GM23338 (cell line): Measurements from ENCODE around the gene FHIT. TPM values are rescaled to one million over a fixed set of nuclear protein-coding genes. Genes with fewer than 3 reads are reported as not detected.

ENCODE experiments used
- ATAC-seq: fragments of 200-7000 bp; cut with Tn5 transposase; 3 replicates; pipeline ENCODE4 v1.9.1; 2020
- DNase-seq: peaks from one replicate; pipeline ENCODE4 v3.0.0-alpha.2; 2015; ENCODE audit warnings: low spot score
- H2AFZ ChIP-seq: fragments of 200-600 bp; sonication (generic); 2 replicates; pipeline ENCODE4 v1.8.0; 2016; ENCODE audit warnings: antibody characterized with exemption, mild to moderate bottlenecking, moderate library complexity
- H3F3A ChIP-seq: fragments of 200-600 bp; sonication (generic); replicated peaks from 2 replicates; pipeline ENCODE4 v1.8.0; 2017; ENCODE audit warnings: antibody characterized with exemption, mixed run types, low read depth
- H3K27ac ChIP-seq: fragments of 200-600 bp; sonication (generic); 2 replicates; pipeline ENCODE4 v1.6.1; 2016; ENCODE audit warnings: low read depth
- H3K27me3 ChIP-seq: fragments of 200-600 bp; sonication (generic); 2 replicates; pipeline ENCODE4 v1.8.0; 2016; ENCODE audit warnings: mild to moderate bottlenecking, mixed run types, moderate library complexity; ENCODE audit not compliant: insufficient read depth
- H3K36me3 ChIP-seq: fragments of 200-600 bp; sonication (generic); 2 replicates; pipeline ENCODE4 v1.8.0; 2016; ENCODE audit warnings: mild to moderate bottlenecking; ENCODE audit not compliant: insufficient read depth
- H3K4me1 ChIP-seq: fragments of 200-600 bp; sonication (generic); 2 replicates; pipeline ENCODE4 v1.8.0; 2016; ENCODE audit warnings: mild to moderate bottlenecking, moderate library complexity; ENCODE audit not compliant: insufficient read depth
- H3K4me2 ChIP-seq: fragments of 200-600 bp; sonication (generic); 2 replicates; pipeline ENCODE4 v1.7.1; 2017; ENCODE audit warnings: mixed run types
- H3K4me3 ChIP-seq: fragments of 200-600 bp; sonication (generic); 2 replicates; pipeline ENCODE4 v1.6.1; 2016; ENCODE audit warnings: mixed run types
- H3K79me2 ChIP-seq: fragments of 200-600 bp; sonication (generic); replicated peaks from 2 replicates; pipeline ENCODE4 v1.8.0; 2017; ENCODE audit warnings: mild to moderate bottlenecking; ENCODE audit not compliant: insufficient read depth
- H3K9me2 ChIP-seq: fragments of 200-600 bp; sonication (generic); 2 replicates; pipeline ENCODE4 v1.8.0; 2017; ENCODE audit not compliant: insufficient read depth
- H4K20me1 ChIP-seq: fragments of 200-600 bp; sonication (generic); replicated peaks from 2 replicates; pipeline ENCODE4 v1.8.0; 2017; ENCODE audit warnings: mild to moderate bottlenecking; ENCODE audit not compliant: insufficient read depth
- H3K27ac Mint-ChIP-seq: 2 replicates; pipeline ENCODE4 v1.8.0; 2020; ENCODE audit warnings: inconsistent platforms, mild to moderate bottlenecking, moderate library complexity, mixed read lengths
- H3K27me3 Mint-ChIP-seq: 3 replicates; pipeline ENCODE4 v1.8.0; 2022; ENCODE audit warnings: low read depth, mild to moderate bottlenecking, moderate library complexity, mixed read lengths, inconsistent platforms; ENCODE audit not compliant: insufficient read depth, poor library complexity
- H3K36me3 Mint-ChIP-seq: 3 replicates; pipeline ENCODE4 v1.8.0; 2021; ENCODE audit warnings: low read depth, mild to moderate bottlenecking, inconsistent platforms, moderate library complexity, mixed read lengths
- H3K4me1 Mint-ChIP-seq: 3 replicates; pipeline ENCODE4 v1.8.0; 2020; ENCODE audit warnings: mild to moderate bottlenecking, inconsistent platforms, mixed read lengths
- H3K4me3 Mint-ChIP-seq: 3 replicates; pipeline ENCODE4 v1.8.0; 2021; ENCODE audit warnings: moderate library complexity, mild to moderate bottlenecking, inconsistent platforms, mixed read lengths
- H3K9me3 Mint-ChIP-seq: 3 replicates; pipeline ENCODE4 v1.8.0; 2020; ENCODE audit warnings: moderate library complexity, mild to moderate bottlenecking, inconsistent platforms, mixed read lengths
- CREB1 ChIP-seq: fragments of 250-450 bp; sonication (Bioruptor Pico); IDR thresholded peaks from 2 replicates; pipeline ENCODE4 v1.5.0; 2020; ENCODE audit warnings: low read depth, mild to moderate bottlenecking, moderate library complexity
- CTCF ChIP-seq, 2 experiments: fragments of 200-600 bp in 1 of 2; sonication (generic) in 1 of 2; conservative IDR thresholded peaks; 2 replicates each; pipeline versions ENCODE4 v1.5.1 to v1.6.1; 2016 to 2017; ENCODE audit warnings: antibody characterized with exemption in 2 of 2, low read depth in 2 of 2, mild to moderate bottlenecking in 2 of 2, moderate library complexity in 1 of 2
- ETS1 ChIP-seq: IDR thresholded peaks from 2 replicates; pipeline ENCODE4 v1.6.1; 2016; ENCODE audit warnings: antibody characterized with exemption
- EZH2phosphoT487 ChIP-seq: fragments of 200-600 bp; sonication (generic); IDR thresholded peaks from one replicate; pipeline ENCODE4 v1.8.1; 2018; ENCODE audit warnings: antibody characterized with exemption; ENCODE audit not compliant: unreplicated experiment
- NANOG ChIP-seq: IDR thresholded peaks from 2 replicates; pipeline ENCODE4 v1.6.1; 2016; ENCODE audit warnings: antibody characterized with exemption, borderline replicate concordance
- REST ChIP-seq: IDR thresholded peaks from one replicate; pipeline ENCODE4 v1.6.1; 2018; ENCODE audit warnings: antibody characterized with exemption; ENCODE audit not compliant: unreplicated experiment
- STAT1 ChIP-seq: IDR thresholded peaks from one replicate; pipeline ENCODE4 v1.6.1; 2016; ENCODE audit warnings: antibody characterized with exemption; ENCODE audit not compliant: unreplicated experiment
- ZNF331 ChIP-seq: fragments of 250-450 bp; sonication (Bioruptor Pico); IDR thresholded peaks from 2 replicates; pipeline ENCODE4 v1.5.0; 2020; ENCODE audit warnings: low read depth, mild to moderate bottlenecking, moderate library complexity
- polyA plus RNA-seq: library from polyadenylated mRNA; unstranded; fragments of >200 nt; fragmentation: Nextera tagmentation; extraction: Ambion mirVana; gene quantifications from 2 replicates; pipeline ENCODE4 v1.2.1, GENCODE V29; 2016
- total RNA-seq: library from RNA; depleted of rRNA; stranded (reverse); fragments of >200 nt; shearing (Covaris generic); gene quantifications from 2 replicates; pipeline ENCODE4 v1.2.3, GENCODE V29; 2014

FHIT gene
- total and polyA plus RNA-seq, 2 experiments from 2014 or later: 3.0 to 8.3 TPM

- ATAC-seq: no peak
- no peak overlapping the region for H3K4me2 ChIP-seq
These were observed 547.1 kb downstream of the FHIT start for GRCh38 chr3:60703956-60704736.

More at GRCh38 chr3:60703956-60704736, 547.1 kb downstream of the FHIT start:
- no peaks in the 10 kb centered on the region for H3F3A ChIP-seq
- H3K36me3 ChIP-seq: no peaks in the 10 kb centered on the region; the same call in 1 of the 2 replicates
- H3K4me3 ChIP-seq: no peak overlapping the region
- Mint-ChIP-seq H3K4me1 (peaks cover 7% of the 10 kb centered on the region; the same call in 2 of the 3 replicates), H3K27me3 (no peaks in the 10 kb centered on the region), H3K27ac (no peak overlapping the region), H3K9me3 (peaks cover 5% of the 10 kb centered on the region; the same call in 2 of the 3 replicates), H3K4me3 (no peak overlapping the region), H3K36me3 (peaks cover 5% of the 10 kb centered on the region; the same call in 1 of the 3 replicates)
- H3K27me3 ChIP-seq: no peaks in the 10 kb centered on the region
- no peak overlapping the region for H2AFZ ChIP-seq
- H3K79me2 ChIP-seq: no peaks in the 10 kb centered on the region
- no peaks in the 10 kb centered on the region for H4K20me1 ChIP-seq
- H3K9me2 ChIP-seq: no peaks in the 10 kb centered on the region
- DNase-seq: no peak
- peaks cover 7% of the 10 kb centered on the region for H3K4me1 ChIP-seq
- TF ChIP-seq EZH2phosphoT487 (no peak), CTCF (conservative IDR thresholded peaks at IDR 0.05; ENCODE audit: low read depth in 2 of 2) (no peak), ETS1 (no peak), NANOG (no peak), ZNF331 (CRISPR knock-in tag) (no peak), CREB1 (CRISPR knock-in tag) (no peak), REST (no peak), STAT1 (no peak)
- no peak overlapping the region for H3K27ac ChIP-seq
